NCI-H2107 (cell line): Measurements from ENCODE around the gene FADS3.

ENCODE experiments used
- DNase-seq: peaks from one replicate; lab custom pipeline; 2025; lab: John Stamatoyannopoulos, UW

FADS3 gene

GRCh38 chr11:61855939-61856680 lies 35.2 kb downstream of the FADS3 start:
- DNase-seq: no peak

- DNase-seq: no peak
Observed at GRCh38 chr11:61854966-61855714, 36.2 kb downstream of the FADS3 start.

GRCh38 chr11:61854206-61854895 lies 37.0 kb downstream of the FADS3 start:
- no peak for DNase-seq

GRCh38 chr11:61853698-61854169 lies 37.6 kb downstream of the FADS3 start:
- no peak for DNase-seq

GRCh38 chr11:61851900-61852295 lies 39.4 kb downstream of the FADS3 start:
- no peak for DNase-seq

- DNase-seq: no peak
Observed at GRCh38 chr11:61851113-61851899, 40.0 kb downstream of the FADS3 start.

- DNase-seq: no peak
Observed at GRCh38 chr11:61850687-61851086, 40.7 kb downstream of the FADS3 start.

GRCh38 chr11:61848631-61849030 lies 42.7 kb downstream of the FADS3 start:
- DNase-seq: no peak

GRCh38 chr11:61847914-61848581 lies 43.3 kb downstream of the FADS3 start:
- no peak for DNase-seq

GRCh38 chr11:61846362-61847020 lies 44.9 kb downstream of the FADS3 start:
- DNase-seq: no peak

GRCh38 chr11:61844909-61845565 lies 46.3 kb downstream of the FADS3 start:
- DNase-seq: no peak

- DNase-seq: no peak
Observed at GRCh38 chr11:61842528-61842820, 48.9 kb downstream of the FADS3 start.

- no peak for DNase-seq
Observed at GRCh38 chr11:61841636-61842527, 49.5 kb downstream of the FADS3 start.

GRCh38 chr11:61840371-61840770 lies 51.0 kb downstream of the FADS3 start:
- no peak for DNase-seq

GRCh38 chr11:61839742-61840141 lies 51.6 kb downstream of the FADS3 start:
- DNase-seq: no peak

- no peak for DNase-seq
Observed at GRCh38 chr11:61838921-61839320, 52.4 kb downstream of the FADS3 start.

GRCh38 chr11:61838501-61838900 lies 52.8 kb downstream of the FADS3 start:
- no peak for DNase-seq

- DNase-seq: no peak
Observed at GRCh38 chr11:61837411-61838005, 53.8 kb downstream of the FADS3 start.

- no peak for DNase-seq
Observed at GRCh38 chr11:61836193-61836592, 55.2 kb downstream of the FADS3 start.
